Gastrocnemius medialis (tissue), 4 donors: Measurements from ENCODE around the gene SPTAN1. TPM values are rescaled to one million over a fixed set of nuclear protein-coding genes. Genes with fewer than 3 reads are reported as not detected.
"Not testable (repeated sequence)": the region's sequence is repeated elsewhere in the genome, so short reads cannot be mapped to it uniquely, and the experiment has no call there.

Source experiments
- ATAC-seq, 2 donors: fragments of 150-250 bp; one replicate each; pipeline ENCODE4 v1.9.1; 2016
- DNase-seq, 2 donors: peaks; one replicate each; pipeline ENCODE4 v3.0.0-alpha.2; 2019
- H3K27ac ChIP-seq, 4 donors: fragments of 200-600 bp; sonication (generic); 1 replicate in 1 of 4; 2 replicates in 3 of 4; pipeline ENCODE4 v1.5.1; 2016 to 2018; ENCODE audit warnings: mild to moderate bottlenecking in 2 of 4, moderate library complexity in 1 of 4
- H3K27me3 ChIP-seq, 3 donors: fragments of 200-600 bp; sonication (generic) in 2 of 3; 1 replicate in 1 of 3; 2 replicates in 2 of 3; pipeline versions ENCODE4 v1.5.1 to v1.6.0; 2016 to 2019; ENCODE audit warnings: mild to moderate bottlenecking in 1 of 3, moderate library complexity in 1 of 3
- H3K36me3 ChIP-seq, 2 donors: fragments of 200-600 bp; sonication (generic) in 1 of 2; one replicate each; pipeline ENCODE4 v1.5.1; 2017 to 2018
- H3K4me1 ChIP-seq, 2 donors: fragments of 200-600 bp; sonication (generic) in 1 of 2; one replicate each; pipeline ENCODE4 v1.5.1; 2016 to 2017; ENCODE audit warnings: mild to moderate bottlenecking in 2 of 2
- H3K4me3 ChIP-seq, 4 donors: fragments of 200-600 bp; sonication (generic) in 3 of 4; 1 replicate in 1 of 4; 2 replicates in 3 of 4; pipeline ENCODE4 v1.5.1; 2016 to 2019; ENCODE audit warnings: mild to moderate bottlenecking in 2 of 4
- H3K9me3 ChIP-seq, 3 donors: fragments of 200-600 bp; sonication (generic) in 2 of 3; 1 replicate in 1 of 3; 2 replicates in 2 of 3; pipeline ENCODE4 v1.5.1; 2016 to 2019
- CTCF ChIP-seq, 5 experiments: fragments of 450-650 bp in 3 of 5; fragments of 200-600 bp in 2 of 5; sonication (generic) in 2 of 5; IDR thresholded peaks in 4 of 5; conservative IDR thresholded peaks in 1 of 5; 1 replicate in 4 of 5; 2 replicates in 1 of 5; pipeline ENCODE4 v1.5.1; 2016 to 2019; ENCODE audit warnings: antibody characterized with exemption in 5 of 5, mild to moderate bottlenecking in 3 of 5, moderate library complexity in 3 of 5
- POLR2A ChIP-seq, 2 donors: fragments of 450-650 bp; IDR thresholded peaks; one replicate each; pipeline ENCODE4 v1.6.1; 2017; ENCODE audit warnings: antibody characterized with exemption in 2 of 2, mild to moderate bottlenecking in 2 of 2, moderate library complexity in 2 of 2
- in situ Hi-C, 4 donors: fragments of 200-750 bp; cut with MboI; loops; one replicate each; pipeline versions ENCODE4 v1.15.0 to v1.8.0; 2017; ENCODE audit warnings: low sequenced_read_pairs in 4 of 4
- intact Hi-C: fragments of 100-400 bp; cut with DNase I; formaldehyde crosslinking; loops from one replicate; pipeline ENCODE4 v1.15.1; 2023; ENCODE audit warnings: low total_unique reads
- total RNA-seq, 4 donors: library from RNA; depleted of rRNA; stranded (reverse); fragments of >200 nt; gene quantifications; one replicate each; pipeline versions ENCODE4 v1.1.0 to v1.2.3, GENCODE V29; 2016

The SPTAN1 gene
- total RNA-seq, 4 donors from 2014 or later, result 30.2 to 41.5 (median 33.0) TPM

DNA sequence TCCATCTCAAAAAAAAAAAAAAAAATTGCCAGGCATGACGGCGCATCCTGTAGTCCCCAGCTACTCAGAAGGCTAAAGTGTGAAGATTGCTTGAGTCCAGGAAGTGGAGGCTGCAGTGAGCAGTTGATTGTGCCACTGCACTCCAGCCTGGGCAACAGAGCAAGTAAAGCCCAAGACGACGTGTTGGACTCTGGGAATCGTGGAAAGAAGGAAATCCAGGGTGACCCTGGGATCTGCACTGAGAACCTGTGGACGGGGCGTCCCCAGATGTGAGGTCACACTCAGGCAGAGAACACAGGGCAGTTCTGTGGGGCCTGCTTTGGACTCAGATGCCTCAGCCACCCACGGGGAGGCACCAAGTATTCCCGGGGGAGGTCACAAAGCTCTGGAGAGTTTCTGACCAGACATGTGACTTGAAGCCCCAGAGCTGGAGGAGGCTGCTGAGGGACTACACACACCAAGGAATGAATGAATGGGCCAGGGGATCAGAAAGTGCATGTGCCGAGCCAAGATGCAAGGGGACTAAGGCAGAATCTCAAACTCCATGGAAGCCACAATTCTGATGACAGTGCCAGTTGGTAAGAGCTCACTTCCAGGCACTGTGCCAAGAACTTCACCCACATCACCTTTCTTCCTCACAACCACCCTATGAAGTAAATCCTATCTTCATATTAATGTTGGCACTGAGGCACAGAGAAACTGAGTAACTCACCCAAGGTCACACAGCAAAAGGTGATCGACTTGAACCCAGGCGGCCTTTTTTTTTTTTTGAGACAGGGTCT is 91.3 kb downstream of the SPTAN1 start:
- intact Hi-C loops, result no loop called here

DNA sequence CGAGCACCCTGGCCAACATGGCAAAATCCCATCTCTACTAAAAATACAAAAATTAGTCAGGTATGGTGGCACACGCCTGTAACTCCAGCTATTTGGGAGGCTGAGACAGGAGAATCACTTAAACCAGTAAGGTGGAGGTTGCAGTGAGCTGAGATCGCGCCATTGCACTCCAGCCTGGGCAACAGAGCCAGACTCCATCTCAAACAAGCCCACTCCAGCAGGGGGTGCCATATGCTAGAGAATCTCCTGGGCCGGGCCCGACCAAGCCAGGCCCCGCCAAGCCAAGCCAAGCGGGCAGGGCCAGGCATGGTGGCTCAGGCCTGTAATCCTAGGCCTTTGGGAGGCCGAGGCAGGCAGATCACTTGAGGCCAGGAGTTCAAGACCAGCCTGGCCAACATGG is 95.8 kb downstream of the SPTAN1 start:
- H3K36me3 ChIP-seq, H3K9me3 ChIP-seq, H3K4me3 ChIP-seq, intact Hi-C loops, in situ Hi-C loops, ATAC-seq, H3K27me3 ChIP-seq, H3K27ac ChIP-seq, DNase-seq, H3K4me1 ChIP-seq: not testable (repeated sequence)

More for the DNA sequence above, 91.3 kb downstream of the SPTAN1 start:
- no peak overlapping the region for H3K27ac ChIP-seq
- TF ChIP-seq POLR2A (IDR thresholded peaks at IDR 0.05), result no peak
- no peak for TF ChIP-seq CTCF (IDR thresholded peaks at IDR 0.05 in 4 of 5, conservative IDR thresholded peaks at IDR 0.05 in 1 of 5)
- in situ Hi-C loops, result no loop called here
- H3K27me3 ChIP-seq, result no peaks in the 10 kb centered on the region
- no peaks in the 10 kb centered on the region for H3K9me3 ChIP-seq
- no peak overlapping the region for H3K4me3 ChIP-seq
- no peaks in the 10 kb centered on the region for H3K4me1 ChIP-seq
- no peak for ATAC-seq
- no peak for DNase-seq
- H3K36me3 ChIP-seq, result no peaks in the 10 kb centered on the region

- Histone ChIP-seq H3K9me3 (no peaks in the 10 kb centered on the region), H3K27me3 (no peaks in the 10 kb centered on the region), H3K36me3 (no peaks in the 10 kb centered on the region), H3K4me3 (no peak overlapping the region), H3K27ac (no peak overlapping the region), H3K4me1 (no peaks in the 10 kb centered on the region)
- ATAC-seq, result no peak
- TF ChIP-seq CTCF (IDR thresholded peaks at IDR 0.05 in 4 of 5, conservative IDR thresholded peaks at IDR 0.05 in 1 of 5) (no peak), POLR2A (IDR thresholded peaks at IDR 0.05) (no peak)
- in situ Hi-C loops, result no loop called here
- DNase-seq, result no peak
- intact Hi-C loops, result no loop called here
Observed at GRCh38 chr9:128651798-128652197, 99.4 kb downstream of the SPTAN1 start.

DNA sequence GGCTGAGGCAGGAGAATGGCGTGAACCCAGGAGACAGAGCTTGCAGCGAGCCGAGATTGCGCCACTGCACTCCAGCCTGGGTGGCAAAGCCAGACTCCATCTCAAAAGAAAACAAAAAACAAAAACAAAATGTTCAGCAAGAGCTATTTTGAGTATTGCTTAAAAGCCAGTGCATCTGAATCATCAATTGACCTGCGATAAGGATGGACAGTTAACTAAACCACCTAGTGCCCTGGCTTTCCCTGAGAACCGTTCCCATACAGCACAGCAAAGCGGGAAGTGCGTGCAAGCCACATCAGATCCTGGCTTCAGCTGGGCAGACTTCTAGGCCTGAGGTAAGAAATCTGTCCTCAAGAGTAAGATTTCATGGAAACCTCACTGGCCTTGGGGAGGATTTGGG is 101.5 kb downstream of the SPTAN1 start:
- Histone ChIP-seq H3K36me3 (no peaks in the 10 kb centered on the region), H3K27ac (no peak overlapping the region), H3K27me3 (no peaks in the 10 kb centered on the region), H3K4me1 (no peaks in the 10 kb centered on the region), H3K9me3 (no peaks in the 10 kb centered on the region), H3K4me3 (no peak overlapping the region)
- TF ChIP-seq CTCF (IDR thresholded peaks at IDR 0.05 in 4 of 5, conservative IDR thresholded peaks at IDR 0.05 in 1 of 5) (no peak), POLR2A (IDR thresholded peaks at IDR 0.05) (no peak)
- intact Hi-C loops, result no loop called here
- DNase-seq (no peak), ATAC-seq (no peak)
- in situ Hi-C loops, result no loop called here

DNA sequence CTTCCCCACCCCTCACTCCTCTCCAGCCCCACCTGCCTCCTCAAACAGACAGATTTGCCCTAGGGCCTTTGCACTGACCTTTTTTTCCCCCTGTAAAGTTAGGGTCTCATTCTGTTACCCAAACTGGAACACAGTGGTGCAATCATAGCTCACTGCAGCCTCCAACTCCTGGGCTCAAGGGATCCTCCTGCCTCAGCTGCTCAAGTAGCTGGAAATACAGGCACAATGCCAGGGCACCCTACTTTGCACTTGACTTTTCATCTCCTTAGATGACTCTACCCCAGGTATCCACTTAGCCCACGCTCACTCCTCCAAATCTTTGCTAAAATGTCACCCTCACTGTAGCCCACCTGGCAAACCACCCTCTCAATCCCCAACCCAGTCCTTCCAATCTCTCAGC is 102.1 kb downstream of the SPTAN1 start:
- Histone ChIP-seq H3K27me3 (no peaks in the 10 kb centered on the region), H3K27ac (no peak overlapping the region), H3K4me1 (no peaks in the 10 kb centered on the region), H3K4me3 (no peak overlapping the region), H3K36me3 (no peaks in the 10 kb centered on the region), H3K9me3 (no peaks in the 10 kb centered on the region)
- intact Hi-C loops, result no loop called here
- in situ Hi-C loops, result no loop called here
- TF ChIP-seq POLR2A (IDR thresholded peaks at IDR 0.05), result no peak
- TF ChIP-seq CTCF (IDR thresholded peaks at IDR 0.05 in 4 of 5, conservative IDR thresholded peaks at IDR 0.05 in 1 of 5), result no peak
- DNase-seq, result no peak
- ATAC-seq, result no peak
